CD4-positive, alpha-beta memory T cell (primary cell): ENCODE results near the gene HBS1L. TPM values are rescaled to one million over a fixed set of nuclear protein-coding genes. Genes with fewer than 3 reads are reported as not detected.

Experiments used
- CTCF ChIA-PET: fragments of 350-600 bp; sonication (Branson Sonifier 250); formaldehyde crosslinking; loops from one replicate; lab custom pipeline; 2021; ENCODE audit warnings: inconsistent platforms; ENCODE audit not compliant: partially characterized antibody; lab: Charles Lee
- POLR2A ChIA-PET: fragments of 350-600 bp; sonication (Branson Sonifier 250); formaldehyde crosslinking; loops from one replicate; lab custom pipeline; 2021; ENCODE audit not compliant: partially characterized antibody; lab: Charles Lee
- DNase-seq, 5 donors: peaks; one replicate each; pipeline versions ENCODE4 v3.0.0 to v3.0.0-alpha.2; 2020 to 2022; ENCODE audit warnings: mixed read lengths in 1 of 5
- H3K27ac ChIP-seq: one replicate; pipeline ENCODE4 v1.7.0; 2013; ENCODE audit warnings: low read depth, low read length
- H3K27me3 ChIP-seq: 2 replicates; pipeline ENCODE4 v1.7.0; 2013; ENCODE audit warnings: mild to moderate bottlenecking, low read length, moderate library complexity; ENCODE audit not compliant: insufficient read depth
- H3K36me3 ChIP-seq: 2 replicates; pipeline ENCODE4 v1.7.0; 2013; ENCODE audit warnings: mild to moderate bottlenecking, low read length, moderate library complexity; ENCODE audit not compliant: insufficient read depth
- H3K4me1 ChIP-seq: 2 replicates; pipeline ENCODE4 v1.7.0; 2013; ENCODE audit warnings: mild to moderate bottlenecking, low read length, moderate library complexity; ENCODE audit not compliant: insufficient read depth
- H3K4me3 ChIP-seq, 2 donors: one replicate each; pipeline ENCODE4 v1.7.0; 2013; ENCODE audit warnings: low read length in 2 of 2, mild to moderate bottlenecking in 1 of 2
- H3K9me3 ChIP-seq, 2 donors: one replicate each; pipeline ENCODE4 v1.7.0; 2013; ENCODE audit warnings: low read length in 2 of 2, control low read depth in 1 of 2; ENCODE audit not compliant: control insufficient read depth in 1 of 2
- H3K27ac Mint-ChIP-seq, 7 donors: one replicate each; pipeline ENCODE4 v1.8.0; 2020 to 2021; ENCODE audit warnings: mixed read lengths in 7 of 7, mild to moderate bottlenecking in 6 of 7, inconsistent platforms in 3 of 7, moderate library complexity in 3 of 7
- H3K27me3 Mint-ChIP-seq, 2 donors: one replicate each; pipeline ENCODE4 v1.8.0; 2020 to 2021; ENCODE audit warnings: mixed read lengths in 2 of 2
- H3K36me3 Mint-ChIP-seq, 2 donors: one replicate each; pipeline ENCODE4 v1.8.0; 2020 to 2021; ENCODE audit warnings: mixed read lengths in 2 of 2, inconsistent platforms in 1 of 2, mild to moderate bottlenecking in 1 of 2
- H3K4me1 Mint-ChIP-seq, 4 donors: one replicate each; pipeline ENCODE4 v1.8.0; 2020 to 2021; ENCODE audit warnings: mixed read lengths in 4 of 4, mild to moderate bottlenecking in 1 of 4
- H3K4me3 Mint-ChIP-seq, 8 donors: one replicate each; pipeline ENCODE4 v1.8.0; 2020 to 2021; ENCODE audit warnings: mixed read lengths in 8 of 8, mild to moderate bottlenecking in 7 of 8, moderate library complexity in 6 of 8, inconsistent platforms in 3 of 8
- H3K9me3 Mint-ChIP-seq, 8 donors: one replicate each; pipeline ENCODE4 v1.8.0; 2020 to 2021; ENCODE audit warnings: mixed read lengths in 8 of 8, mild to moderate bottlenecking in 5 of 8, inconsistent platforms in 3 of 8, moderate library complexity in 1 of 8
- intact Hi-C: fragments of 100-400 bp; cut with micrococcal nuclease; formaldehyde crosslinking; loops from one replicate; pipeline ENCODE4 v1.15.1; 2023
- polyA plus RNA-seq, 2 donors: library from polyadenylated mRNA; unstranded; fragments of 300-500 nt; fragmentation: Illumina TruSeq; gene quantifications; one replicate each; pipeline ENCODE4 v1.2.3, GENCODE V29; 2021
- total RNA-seq, 2 experiments: library from RNA; stranded (reverse); gene quantifications; one replicate each; pipeline ENCODE4 v1.2.3, GENCODE V29; 2021

Gene HBS1L
- total and polyA plus RNA-seq, 4 experiments from 2014 or later: 49.0 to 69.9 (median 61.7) TPM

- H3K27ac ChIP-seq: no peak overlapping the region
- Mint-ChIP-seq H3K27me3 (no peaks in the 10 kb centered on the region), H3K36me3 (peaks cover 0 to 25% of the 10 kb centered on the region in 2 donors), H3K4me3 (no peak overlapping the region), H3K9me3 (no peaks in the 10 kb centered on the region), H3K4me1 (no peaks in the 10 kb centered on the region), H3K27ac (no peak overlapping the region)
- no peak for DNase-seq
- intact Hi-C loops: no loop called here
- no peaks in the 10 kb centered on the region for H3K9me3 ChIP-seq
- H3K27me3 ChIP-seq: no peaks in the 10 kb centered on the region
- H3K36me3 ChIP-seq: no peaks in the 10 kb centered on the region
- no peak overlapping the region for H3K4me3 ChIP-seq
- POLR2A ChIA-PET: no interaction called here
- H3K4me1 ChIP-seq: no peaks in the 10 kb centered on the region
- CTCF ChIA-PET: interaction anchor here (0.8 to 3.2 kb wide), 2 partner anchors 7 to 821 kb away, joined by 3 to 16 read pairs; no protein-coding TSS in a partner anchor
Measured at GRCh38 chr6:134932535-134933470, 121.8 kb downstream of the HBS1L start.

GRCh38 chr6:134932098-134932497, 122.5 kb downstream of the HBS1L start:
- H3K4me3 Mint-ChIP-seq: no peak overlapping the region
- Histone ChIP-seq H3K9me3 (no peaks in the 10 kb centered on the region), H3K4me3 (no peak overlapping the region), H3K27ac (no peak overlapping the region), H3K27me3 (no peaks in the 10 kb centered on the region), H3K36me3 (no peaks in the 10 kb centered on the region), H3K4me1 (no peaks in the 10 kb centered on the region)
- H3K36me3 Mint-ChIP-seq: peaks cover 0 to 26% of the 10 kb centered on the region in 2 donors
- H3K27me3 Mint-ChIP-seq: no peaks in the 10 kb centered on the region
- intact Hi-C loops: no loop called here
- CTCF ChIA-PET: interaction anchor here (0.8 to 3.2 kb wide), 2 partner anchors 8 to 820 kb away, joined by 3 to 16 read pairs; no protein-coding TSS in a partner anchor
- DNase-seq: no peak
- no peak overlapping the region for H3K27ac Mint-ChIP-seq
- POLR2A ChIA-PET: no interaction called here
- H3K4me1 Mint-ChIP-seq: no peaks in the 10 kb centered on the region
- no peaks in the 10 kb centered on the region for H3K9me3 Mint-ChIP-seq

- POLR2A ChIA-PET: no interaction called here
- no peak overlapping the region for H3K4me3 ChIP-seq
Measured at GRCh38 chr6:134930463-134930862, 124.2 kb downstream of the HBS1L start.

GRCh38 chr6:134928151-134928900, 126.3 kb downstream of the HBS1L start:
- H3K9me3 Mint-ChIP-seq: no peaks in the 10 kb centered on the region
- peaks cover 0 to 25% of the 10 kb centered on the region in 2 donors for H3K36me3 Mint-ChIP-seq
- Histone ChIP-seq H3K27ac (no peak overlapping the region), H3K4me3 (no peak overlapping the region), H3K4me1 (no peaks in the 10 kb centered on the region), H3K9me3 (no peaks in the 10 kb centered on the region), H3K27me3 (no peaks in the 10 kb centered on the region), H3K36me3 (no peaks in the 10 kb centered on the region)
- DNase-seq: no peak
- POLR2A ChIA-PET: no interaction called here
- H3K27me3 Mint-ChIP-seq: no peaks in the 10 kb centered on the region
- H3K27ac Mint-ChIP-seq: no peak overlapping the region
- intact Hi-C loops: no loop called here
- H3K4me3 Mint-ChIP-seq: no peak overlapping the region
- CTCF ChIA-PET: no interaction called here
- H3K4me1 Mint-ChIP-seq: no peaks in the 10 kb centered on the region

More at GRCh38 chr6:134930463-134930862, 124.2 kb downstream of the HBS1L start:
- H3K27ac ChIP-seq: no peak overlapping the region
- H3K4me1 ChIP-seq: no peaks in the 10 kb centered on the region
- DNase-seq: no peak
- intact Hi-C loops: no loop called here
- Mint-ChIP-seq H3K4me1 (no peaks in the 10 kb centered on the region), H3K9me3 (no peaks in the 10 kb centered on the region), H3K27me3 (no peaks in the 10 kb centered on the region), H3K27ac (no peak overlapping the region), H3K4me3 (no peak overlapping the region), H3K36me3 (peaks cover 0 to 28% of the 10 kb centered on the region in 2 donors)
- H3K27me3 ChIP-seq: no peaks in the 10 kb centered on the region
- H3K36me3 ChIP-seq: no peaks in the 10 kb centered on the region
- CTCF ChIA-PET: interaction anchor here (0.7 to 3.2 kb wide), 2 partner anchors 10 to 774 kb away, joined by 3 to 16 read pairs; no protein-coding TSS in a partner anchor
- H3K9me3 ChIP-seq: no peaks in the 10 kb centered on the region

GRCh38 chr6:134925800-134926199, 128.8 kb downstream of the HBS1L start:
- Histone ChIP-seq H3K27me3 (no peaks in the 10 kb centered on the region), H3K4me3 (no peak overlapping the region), H3K36me3 (no peaks in the 10 kb centered on the region), H3K4me1 (no peaks in the 10 kb centered on the region), H3K9me3 (no peaks in the 10 kb centered on the region), H3K27ac (no peak overlapping the region)
- CTCF ChIA-PET: interaction anchor here (1.1 to 2.2 kb wide), 2 partner anchors 14 to 19 kb away, joined by 5 to 7 read pairs; no protein-coding TSS in a partner anchor
- intact Hi-C loops: no loop called here
- H3K36me3 Mint-ChIP-seq: peaks cover 0 to 19% of the 10 kb centered on the region in 2 donors
- no peaks in the 10 kb centered on the region for H3K4me1 Mint-ChIP-seq
- peak overlapping the region in 1 of 7 donors; percentile 5 for H3K27ac Mint-ChIP-seq
- no peak for DNase-seq
- no peak overlapping the region for H3K4me3 Mint-ChIP-seq
- POLR2A ChIA-PET: no interaction called here
- no peaks in the 10 kb centered on the region for H3K9me3 Mint-ChIP-seq
- H3K27me3 Mint-ChIP-seq: no peaks in the 10 kb centered on the region

GRCh38 chr6:134921721-134922261, 132.8 kb downstream of the HBS1L start:
- Histone ChIP-seq H3K4me3 (no peak overlapping the region), H3K9me3 (no peaks in the 10 kb centered on the region), H3K27me3 (no peaks in the 10 kb centered on the region), H3K27ac (no peak overlapping the region), H3K4me1 (no peaks in the 10 kb centered on the region), H3K36me3 (no peaks in the 10 kb centered on the region)
- peaks cover 0 to 17% of the 10 kb centered on the region in 2 donors for H3K36me3 Mint-ChIP-seq
- DNase-seq: no peak
- H3K9me3 Mint-ChIP-seq: no peaks in the 10 kb centered on the region
- H3K4me3 Mint-ChIP-seq: no peak overlapping the region
- peak overlapping the region in 1 of 7 donors; percentile 13 for H3K27ac Mint-ChIP-seq
- intact Hi-C loops: no loop called here
- H3K27me3 Mint-ChIP-seq: no peaks in the 10 kb centered on the region
- ChIA-PET CTCF (interaction anchor here (1.2 to 2.3 kb wide), 2 partner anchors 19 to 766 kb away, joined by 3 to 8 read pairs; no protein-coding TSS in a partner anchor), POLR2A (no interaction called here)
- no peaks in the 10 kb centered on the region for H3K4me1 Mint-ChIP-seq
